Measurements from ENCODE around the gene ATM.

The ATM gene

DNA sequence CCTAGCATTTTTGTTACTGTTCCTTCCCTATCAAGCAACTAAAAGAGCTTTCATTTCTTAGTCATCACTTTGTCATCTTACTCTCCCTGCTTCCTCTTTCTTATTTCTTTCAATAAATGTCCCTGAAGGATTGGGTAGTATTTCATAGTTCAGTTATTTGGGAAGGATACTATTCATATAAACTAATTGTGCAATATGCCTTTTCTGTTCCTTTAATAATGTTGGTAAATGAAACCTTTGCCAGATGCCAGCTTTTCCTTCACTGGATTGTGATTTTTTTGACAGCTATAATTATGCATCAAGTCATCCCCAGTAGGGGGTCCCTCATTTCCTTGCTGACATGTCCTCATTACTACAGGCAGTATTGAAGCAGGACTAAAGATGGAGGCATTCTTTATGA, 101.7 kb downstream of the ATM start:
- no peak for TF ChIP-seq CSDC2 (CRISPR knock-in tag; IDR thresholded peaks at IDR 0.05)
- ATAC-seq, result no peak

DNA sequence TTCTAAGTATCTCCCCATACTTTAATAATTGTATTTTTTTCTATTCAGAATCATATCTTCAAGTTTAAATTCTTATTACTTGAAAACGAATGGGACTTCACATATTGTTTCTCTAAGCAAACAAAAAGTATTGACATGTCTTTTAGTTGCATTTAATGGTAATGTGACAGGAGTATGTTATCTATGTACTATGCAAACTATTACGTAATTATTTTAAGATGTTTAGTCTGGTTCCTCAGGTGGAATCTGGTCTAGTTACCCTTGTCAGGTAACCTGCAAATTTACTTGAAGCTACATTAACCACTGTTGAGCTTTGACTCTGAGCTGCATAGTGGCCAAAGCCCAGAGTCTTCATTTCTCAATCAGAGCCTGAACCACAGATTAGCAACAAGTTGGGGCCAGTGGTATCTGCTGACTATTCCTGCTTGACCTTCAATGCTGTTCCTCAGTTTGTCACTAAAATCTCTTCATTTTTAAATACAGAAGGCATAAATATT, 110.6 kb downstream of the ATM start:
- ATAC-seq, result no peak
- TF ChIP-seq ARNTL (CRISPR knock-in tag; IDR thresholded peaks at IDR 0.05; ENCODE audit: borderline replicate concordance, low read depth) (no peak), SNAI2 (CRISPR knock-in tag; IDR thresholded peaks at IDR 0.05) (no peak), ISL1 (CRISPR knock-in tag; IDR thresholded peaks at IDR 0.05) (no peak), GLIS3 (CRISPR knock-in tag; IDR thresholded peaks at IDR 0.05) (no peak), CSDC2 (CRISPR knock-in tag; IDR thresholded peaks at IDR 0.05) (no peak), BACH2 (CRISPR knock-in tag; IDR thresholded peaks at IDR 0.05; ENCODE audit: borderline replicate concordance) (no peak), ZC3H10 (CRISPR knock-in tag; IDR thresholded peaks at IDR 0.05) (no peak), PPARA (CRISPR knock-in tag; IDR thresholded peaks at IDR 0.05; ENCODE audit: borderline replicate concordance) (no peak), ZNF70 (CRISPR knock-in tag; IDR thresholded peaks at IDR 0.05) (no peak), ZFP3 (CRISPR knock-in tag; IDR thresholded peaks at IDR 0.05) (no peak), ZFP30 (CRISPR knock-in tag; IDR thresholded peaks at IDR 0.05) (no peak), ZNF8 (CRISPR knock-in tag; IDR thresholded peaks at IDR 0.05) (no peak), ESRRG (CRISPR knock-in tag; IDR thresholded peaks at IDR 0.05) (no peak), TCF4 (CRISPR knock-in tag; IDR thresholded peaks at IDR 0.05; ENCODE audit: borderline replicate concordance) (no peak), TOX (CRISPR knock-in tag; IDR thresholded peaks at IDR 0.05; ENCODE audit: borderline replicate concordance) (no peak), OSR1 (CRISPR knock-in tag; IDR thresholded peaks at IDR 0.05) (no peak)
- TF ChIP-seq, protein P1, sequence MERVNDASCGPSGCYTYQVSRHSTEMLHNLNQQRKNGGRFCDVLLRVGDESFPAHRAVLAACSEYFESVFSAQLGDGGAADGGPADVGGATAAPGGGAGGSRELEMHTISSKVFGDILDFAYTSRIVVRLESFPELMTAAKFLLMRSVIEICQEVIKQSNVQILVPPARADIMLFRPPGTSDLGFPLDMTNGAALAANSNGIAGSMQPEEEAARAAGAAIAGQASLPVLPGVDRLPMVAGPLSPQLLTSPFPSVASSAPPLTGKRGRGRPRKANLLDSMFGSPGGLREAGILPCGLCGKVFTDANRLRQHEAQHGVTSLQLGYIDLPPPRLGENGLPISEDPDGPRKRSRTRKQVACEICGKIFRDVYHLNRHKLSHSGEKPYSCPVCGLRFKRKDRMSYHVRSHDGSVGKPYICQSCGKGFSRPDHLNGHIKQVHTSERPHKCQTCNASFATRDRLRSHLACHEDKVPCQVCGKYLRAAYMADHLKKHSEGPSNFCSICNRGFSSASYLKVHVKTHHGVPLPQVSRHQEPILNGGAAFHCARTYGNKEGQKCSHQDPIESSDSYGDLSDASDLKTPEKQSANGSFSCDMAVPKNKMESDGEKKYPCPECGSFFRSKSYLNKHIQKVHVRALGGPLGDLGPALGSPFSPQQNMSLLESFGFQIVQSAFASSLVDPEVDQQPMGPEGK (CRISPR knock-in tag; IDR thresholded peaks at IDR 0.05; ENCODE audit: borderline replicate concordance), result no peak
- TF ChIP-seq, protein P2, sequence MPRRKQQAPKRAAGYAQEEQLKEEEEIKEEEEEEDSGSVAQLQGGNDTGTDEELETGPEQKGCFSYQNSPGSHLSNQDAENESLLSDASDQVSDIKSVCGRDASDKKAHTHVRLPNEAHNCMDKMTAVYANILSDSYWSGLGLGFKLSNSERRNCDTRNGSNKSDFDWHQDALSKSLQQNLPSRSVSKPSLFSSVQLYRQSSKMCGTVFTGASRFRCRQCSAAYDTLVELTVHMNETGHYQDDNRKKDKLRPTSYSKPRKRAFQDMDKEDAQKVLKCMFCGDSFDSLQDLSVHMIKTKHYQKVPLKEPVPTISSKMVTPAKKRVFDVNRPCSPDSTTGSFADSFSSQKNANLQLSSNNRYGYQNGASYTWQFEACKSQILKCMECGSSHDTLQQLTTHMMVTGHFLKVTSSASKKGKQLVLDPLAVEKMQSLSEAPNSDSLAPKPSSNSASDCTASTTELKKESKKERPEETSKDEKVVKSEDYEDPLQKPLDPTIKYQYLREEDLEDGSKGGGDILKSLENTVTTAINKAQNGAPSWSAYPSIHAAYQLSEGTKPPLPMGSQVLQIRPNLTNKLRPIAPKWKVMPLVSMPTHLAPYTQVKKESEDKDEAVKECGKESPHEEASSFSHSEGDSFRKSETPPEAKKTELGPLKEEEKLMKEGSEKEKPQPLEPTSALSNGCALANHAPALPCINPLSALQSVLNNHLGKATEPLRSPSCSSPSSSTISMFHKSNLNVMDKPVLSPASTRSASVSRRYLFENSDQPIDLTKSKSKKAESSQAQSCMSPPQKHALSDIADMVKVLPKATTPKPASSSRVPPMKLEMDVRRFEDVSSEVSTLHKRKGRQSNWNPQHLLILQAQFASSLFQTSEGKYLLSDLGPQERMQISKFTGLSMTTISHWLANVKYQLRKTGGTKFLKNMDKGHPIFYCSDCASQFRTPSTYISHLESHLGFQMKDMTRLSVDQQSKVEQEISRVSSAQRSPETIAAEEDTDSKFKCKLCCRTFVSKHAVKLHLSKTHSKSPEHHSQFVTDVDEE (CRISPR knock-in tag; IDR thresholded peaks at IDR 0.05), result no peak
- TF ChIP-seq, protein P3, sequence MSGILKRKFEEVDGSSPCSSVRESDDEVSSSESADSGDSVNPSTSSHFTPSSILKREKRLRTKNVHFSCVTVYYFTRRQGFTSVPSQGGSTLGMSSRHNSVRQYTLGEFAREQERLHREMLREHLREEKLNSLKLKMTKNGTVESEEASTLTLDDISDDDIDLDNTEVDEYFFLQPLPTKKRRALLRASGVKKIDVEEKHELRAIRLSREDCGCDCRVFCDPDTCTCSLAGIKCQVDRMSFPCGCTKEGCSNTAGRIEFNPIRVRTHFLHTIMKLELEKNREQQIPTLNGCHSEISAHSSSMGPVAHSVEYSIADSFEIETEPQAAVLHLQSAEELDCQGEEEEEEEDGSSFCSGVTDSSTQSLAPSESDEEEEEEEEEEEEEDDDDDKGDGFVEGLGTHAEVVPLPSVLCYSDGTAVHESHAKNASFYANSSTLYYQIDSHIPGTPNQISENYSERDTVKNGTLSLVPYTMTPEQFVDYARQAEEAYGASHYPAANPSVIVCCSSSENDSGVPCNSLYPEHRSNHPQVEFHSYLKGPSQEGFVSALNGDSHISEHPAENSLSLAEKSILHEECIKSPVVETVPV (CRISPR knock-in tag; IDR thresholded peaks at IDR 0.05), result no peak
- TF ChIP-seq, protein P4, sequence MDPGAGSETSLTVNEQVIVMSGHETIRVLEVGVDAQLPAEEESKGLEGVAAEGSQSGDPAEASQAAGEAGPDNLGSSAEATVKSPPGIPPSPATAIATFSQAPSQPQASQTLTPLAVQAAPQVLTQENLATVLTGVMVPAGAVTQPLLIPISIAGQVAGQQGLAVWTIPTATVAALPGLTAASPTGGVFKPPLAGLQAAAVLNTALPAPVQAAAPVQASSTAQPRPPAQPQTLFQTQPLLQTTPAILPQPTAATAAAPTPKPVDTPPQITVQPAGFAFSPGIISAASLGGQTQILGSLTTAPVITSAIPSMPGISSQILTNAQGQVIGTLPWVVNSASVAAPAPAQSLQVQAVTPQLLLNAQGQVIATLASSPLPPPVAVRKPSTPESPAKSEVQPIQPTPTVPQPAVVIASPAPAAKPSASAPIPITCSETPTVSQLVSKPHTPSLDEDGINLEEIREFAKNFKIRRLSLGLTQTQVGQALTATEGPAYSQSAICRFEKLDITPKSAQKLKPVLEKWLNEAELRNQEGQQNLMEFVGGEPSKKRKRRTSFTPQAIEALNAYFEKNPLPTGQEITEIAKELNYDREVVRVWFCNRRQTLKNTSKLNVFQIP (CRISPR knock-in tag; IDR thresholded peaks at IDR 0.05; ENCODE audit: borderline replicate concordance, low read depth), result no peak

DNA sequence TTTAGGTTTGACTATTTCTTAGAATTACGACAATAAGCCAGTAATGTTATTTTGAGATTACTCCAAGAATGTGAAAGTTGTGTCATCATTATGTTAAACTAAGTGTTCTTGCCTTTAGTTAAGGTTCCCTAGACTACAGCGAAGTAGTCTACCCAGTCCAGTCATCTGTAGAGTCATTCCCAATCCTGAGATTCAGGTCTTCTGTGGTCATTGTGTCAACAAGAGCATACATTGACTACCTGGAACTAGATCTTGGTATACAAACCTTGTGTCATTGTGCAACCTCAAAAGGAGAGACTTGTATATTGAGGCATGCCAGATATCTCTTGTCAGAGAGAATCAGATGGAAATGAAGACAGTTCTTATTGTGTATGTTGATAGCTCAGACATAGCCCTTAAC, 115.9 kb downstream of the ATM start:
- no peak for ATAC-seq
- TF ChIP-seq PPARA (CRISPR knock-in tag; IDR thresholded peaks at IDR 0.05; ENCODE audit: borderline replicate concordance) (no peak), ZNF565 (CRISPR knock-in tag; conservative IDR thresholded peaks at IDR 0.05; ENCODE audit: low read depth) (no peak), ESRRG (CRISPR knock-in tag; IDR thresholded peaks at IDR 0.05) (no peak), ZNF8 (CRISPR knock-in tag; IDR thresholded peaks at IDR 0.05) (no peak), OSR1 (CRISPR knock-in tag; IDR thresholded peaks at IDR 0.05) (no peak), TOX (CRISPR knock-in tag; IDR thresholded peaks at IDR 0.05; ENCODE audit: borderline replicate concordance) (no peak), ZNF70 (CRISPR knock-in tag; IDR thresholded peaks at IDR 0.05) (no peak), CSDC2 (CRISPR knock-in tag; IDR thresholded peaks at IDR 0.05) (no peak), BACH2 (CRISPR knock-in tag; IDR thresholded peaks at IDR 0.05; ENCODE audit: borderline replicate concordance) (no peak), ARNTL (CRISPR knock-in tag; IDR thresholded peaks at IDR 0.05; ENCODE audit: borderline replicate concordance, low read depth) (no peak), ISL1 (CRISPR knock-in tag; IDR thresholded peaks at IDR 0.05) (no peak), ZFP30 (CRISPR knock-in tag; IDR thresholded peaks at IDR 0.05) (no peak)
- TF ChIP-seq, protein P3 (CRISPR knock-in tag; IDR thresholded peaks at IDR 0.05), result no peak
- TF ChIP-seq, protein P4 (CRISPR knock-in tag; IDR thresholded peaks at IDR 0.05; ENCODE audit: borderline replicate concordance, low read depth), result no peak
- TF ChIP-seq, protein P1 (CRISPR knock-in tag; IDR thresholded peaks at IDR 0.05; ENCODE audit: borderline replicate concordance), result no peak

Measured in SK-N-SH treated with all-trans-retinoic acid at 6 μM for 48 hours (cell line).